Glutamatergic neuron (in vitro differentiated cells): Measurements from ENCODE around the gene PRPF4. TPM values are rescaled to one million over a fixed set of nuclear protein-coding genes. Genes with fewer than 3 reads are reported as not detected.

ENCODE experiments used
- DNase-seq: peaks from one replicate; pipeline ENCODE4 v3.0.0; 2022
- H3K27ac Mint-ChIP-seq: one replicate; pipeline ENCODE4 v1.8.0; 2020; ENCODE audit warnings: mild to moderate bottlenecking, mixed read lengths, inconsistent platforms; ENCODE audit not compliant: unreplicated experiment
- H3K27me3 Mint-ChIP-seq: one replicate; pipeline ENCODE4 v1.8.0; 2020; ENCODE audit warnings: mild to moderate bottlenecking, moderate library complexity, mixed read lengths, inconsistent platforms; ENCODE audit not compliant: unreplicated experiment
- H3K36me3 Mint-ChIP-seq: one replicate; pipeline ENCODE4 v1.8.0; 2020; ENCODE audit warnings: mild to moderate bottlenecking, mixed read lengths, inconsistent platforms; ENCODE audit not compliant: unreplicated experiment
- H3K4me1 Mint-ChIP-seq: one replicate; pipeline ENCODE4 v1.8.0; 2020; ENCODE audit warnings: mild to moderate bottlenecking, low read depth, mixed read lengths, inconsistent platforms; ENCODE audit not compliant: unreplicated experiment
- H3K4me3 Mint-ChIP-seq: one replicate; pipeline ENCODE4 v1.8.0; 2020; ENCODE audit warnings: mild to moderate bottlenecking, mixed read lengths, inconsistent platforms; ENCODE audit not compliant: unreplicated experiment
- H3K9me3 Mint-ChIP-seq: one replicate; pipeline ENCODE4 v1.8.0; 2020; ENCODE audit warnings: mild to moderate bottlenecking, moderate library complexity, mixed read lengths, inconsistent platforms; ENCODE audit not compliant: unreplicated experiment
- total RNA-seq: library from RNA; stranded (reverse); fragmentation: NEBNext Ultra II Directional; extraction: Animal tissue kit (Norgen Biotek cat#: 25700); gene quantifications from one replicate; pipeline ENCODE4 v1.2.1, GENCODE V29; 2021; ENCODE audit not compliant: unreplicated experiment
- TF ChIP-seq, protein P1 (sequence below): fragments of 200-600 bp; sonication (generic); IDR thresholded peaks from one replicate; pipeline ENCODE4 v1.5.0; 2021; ENCODE audit not compliant: partially characterized antibody, unreplicated experiment

Gene PRPF4
- total RNA-seq, 1 donor from 2014 or later: 21.9 TPM

DNA sequence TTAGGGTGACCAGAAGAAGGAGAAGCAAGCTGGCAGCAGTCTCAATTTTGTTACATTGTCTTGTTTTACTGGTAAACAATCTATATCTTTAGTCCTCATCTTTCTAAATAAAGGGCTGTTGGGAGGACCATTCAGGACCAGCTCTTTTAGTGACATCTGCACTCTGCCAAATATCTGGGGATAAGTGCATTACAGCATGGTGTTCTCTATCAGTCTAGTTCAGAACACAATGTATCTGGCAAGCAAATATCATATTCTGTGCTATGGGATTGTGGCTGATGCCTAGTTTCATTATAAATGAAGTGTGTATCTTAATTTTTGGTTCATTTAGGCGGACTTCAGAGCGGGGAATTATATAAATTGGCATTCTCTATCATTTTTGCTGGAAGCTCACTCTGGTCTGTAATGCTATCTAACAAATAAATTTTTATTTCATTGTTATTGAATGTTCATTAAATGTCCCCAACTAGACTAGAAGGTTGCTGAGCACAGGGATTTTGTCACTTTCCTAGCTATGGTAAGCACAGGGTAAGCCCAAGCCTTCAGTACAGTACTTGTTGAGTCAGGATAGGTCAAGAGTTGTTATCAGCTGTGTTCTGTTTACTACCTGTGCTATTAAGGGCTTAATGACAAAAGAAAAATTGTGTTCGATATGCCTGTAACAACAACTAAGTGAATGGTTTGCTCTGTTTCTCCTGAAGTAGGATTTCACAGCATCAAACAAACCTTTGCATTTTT, 52.8 kb downstream of the PRPF4 start:
- TF ChIP-seq, protein P1, sequence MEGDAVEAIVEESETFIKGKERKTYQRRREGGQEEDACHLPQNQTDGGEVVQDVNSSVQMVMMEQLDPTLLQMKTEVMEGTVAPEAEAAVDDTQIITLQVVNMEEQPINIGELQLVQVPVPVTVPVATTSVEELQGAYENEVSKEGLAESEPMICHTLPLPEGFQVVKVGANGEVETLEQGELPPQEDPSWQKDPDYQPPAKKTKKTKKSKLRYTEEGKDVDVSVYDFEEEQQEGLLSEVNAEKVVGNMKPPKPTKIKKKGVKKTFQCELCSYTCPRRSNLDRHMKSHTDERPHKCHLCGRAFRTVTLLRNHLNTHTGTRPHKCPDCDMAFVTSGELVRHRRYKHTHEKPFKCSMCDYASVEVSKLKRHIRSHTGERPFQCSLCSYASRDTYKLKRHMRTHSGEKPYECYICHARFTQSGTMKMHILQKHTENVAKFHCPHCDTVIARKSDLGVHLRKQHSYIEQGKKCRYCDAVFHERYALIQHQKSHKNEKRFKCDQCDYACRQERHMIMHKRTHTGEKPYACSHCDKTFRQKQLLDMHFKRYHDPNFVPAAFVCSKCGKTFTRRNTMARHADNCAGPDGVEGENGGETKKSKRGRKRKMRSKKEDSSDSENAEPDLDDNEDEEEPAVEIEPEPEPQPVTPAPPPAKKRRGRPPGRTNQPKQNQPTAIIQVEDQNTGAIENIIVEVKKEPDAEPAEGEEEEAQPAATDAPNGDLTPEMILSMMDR: no peak
- Mint-ChIP-seq H3K27ac (no peak overlapping the region), H3K9me3 (no peaks in the 10 kb centered on the region), H3K27me3 (peaks cover 2% of the 10 kb centered on the region), H3K4me1 (no peaks in the 10 kb centered on the region), H3K36me3 (no peaks in the 10 kb centered on the region), H3K4me3 (no peak overlapping the region)
- no peak for DNase-seq

DNA sequence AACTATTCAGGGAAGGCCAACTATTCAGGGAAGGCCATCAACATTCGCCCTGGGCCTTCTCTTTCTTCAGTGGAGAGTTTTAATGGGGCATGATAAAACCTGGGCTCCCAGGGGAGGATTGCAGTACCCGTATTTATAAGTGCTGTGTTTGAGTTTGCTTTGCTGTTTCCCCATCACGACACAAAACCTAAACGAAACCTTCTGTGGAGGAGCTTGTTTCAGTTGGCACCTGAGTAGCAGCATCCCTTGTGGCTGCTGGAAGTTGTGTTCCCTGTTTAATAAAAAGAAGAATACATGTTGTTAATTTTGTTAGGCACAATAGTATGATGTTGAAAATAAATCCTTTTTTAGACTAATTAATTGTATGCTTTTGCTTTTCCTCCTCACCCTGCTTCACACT, 56.3 kb downstream of the PRPF4 start:
- TF ChIP-seq, protein P1: no peak
- Mint-ChIP-seq H3K36me3 (no peaks in the 10 kb centered on the region), H3K4me1 (no peaks in the 10 kb centered on the region), H3K27me3 (peaks cover 2% of the 10 kb centered on the region), H3K27ac (no peak overlapping the region), H3K9me3 (no peaks in the 10 kb centered on the region), H3K4me3 (no peak overlapping the region)
- DNase-seq: no peak

DNA sequence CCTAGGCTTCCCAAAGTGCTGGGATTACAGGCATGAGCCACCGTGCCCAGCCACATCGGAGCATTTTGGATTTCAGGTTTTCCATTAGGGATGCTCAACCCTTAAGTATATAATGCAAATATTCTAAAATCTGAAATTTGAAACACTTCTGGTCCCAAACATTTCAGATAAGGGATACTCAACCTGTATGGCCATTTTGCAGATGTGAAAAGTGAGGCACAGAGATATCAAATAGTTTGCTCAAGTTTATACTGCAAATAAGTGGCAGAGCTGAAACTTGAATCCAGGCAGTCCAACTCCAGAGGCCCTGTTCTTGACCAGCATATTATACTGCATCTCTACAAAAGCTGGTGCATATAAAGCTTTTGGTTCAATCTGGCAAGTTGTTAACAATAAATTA, 62.3 kb downstream of the PRPF4 start:
- no peaks in the 10 kb centered on the region for H3K4me1 Mint-ChIP-seq
- DNase-seq: no peak
- H3K4me3 Mint-ChIP-seq: no peak overlapping the region
- H3K9me3 Mint-ChIP-seq: no peaks in the 10 kb centered on the region
- peaks cover 5% of the 10 kb centered on the region for H3K27me3 Mint-ChIP-seq
- H3K27ac Mint-ChIP-seq: no peak overlapping the region
- TF ChIP-seq, protein P1: no peak
- no peaks in the 10 kb centered on the region for H3K36me3 Mint-ChIP-seq

DNA sequence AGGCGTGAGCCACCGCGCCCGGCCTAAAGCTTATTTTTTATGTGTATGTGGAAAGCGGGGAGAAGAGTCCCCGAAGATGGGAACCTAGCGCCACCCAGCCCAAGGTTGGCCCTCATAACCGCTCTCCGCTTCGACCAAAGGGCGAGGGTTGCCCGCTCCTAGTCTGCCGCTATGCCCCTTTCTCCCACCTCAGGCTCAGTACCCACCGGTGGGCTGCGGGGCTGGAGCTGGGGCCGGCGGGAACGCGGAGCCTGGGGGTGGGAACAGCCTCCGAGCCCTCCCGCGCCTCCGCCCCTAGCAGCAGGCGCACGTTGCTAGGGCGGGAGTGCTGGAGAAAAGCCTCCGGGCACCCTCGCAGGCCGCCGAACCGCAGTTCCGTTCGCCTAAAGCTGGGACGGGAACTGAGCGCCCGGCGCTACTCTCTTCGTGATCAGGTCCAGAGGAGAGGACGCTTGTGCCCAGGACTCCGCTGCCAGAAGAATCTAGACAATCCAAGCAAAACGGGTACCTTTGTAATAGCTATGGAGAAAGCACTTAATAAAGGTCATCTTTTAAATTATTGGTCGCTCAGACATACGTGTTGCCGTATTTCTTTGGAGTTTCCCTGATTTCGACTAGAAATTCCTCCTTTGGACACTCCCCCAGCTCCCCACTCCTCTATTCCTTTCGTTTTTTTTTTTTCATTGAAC, 64.7 kb downstream of the PRPF4 start, which contains the start of gene WDR31:
Gene WDR31, minus strand, starts transcription at position 265 of the 689 bp plus-strand sequence. CDS start 8,253 bp downstream, outside the sequence.
- H3K9me3 Mint-ChIP-seq: peaks cover 2% of the 10 kb centered on the region
- H3K27ac Mint-ChIP-seq: peak within 1 kb of the TSS; percentile 67
- H3K4me1 Mint-ChIP-seq: no peaks in the 10 kb centered on the region
- DNase-seq: peak; percentile 90
- no peaks in the 10 kb centered on the region for H3K36me3 Mint-ChIP-seq
- peaks cover 4% of the 10 kb centered on the region for H3K27me3 Mint-ChIP-seq
- TF ChIP-seq, protein P1: no peak
- peak within 1 kb of the TSS; percentile 93 for H3K4me3 Mint-ChIP-seq
